HepG2 (cell line): ENCODE results near the gene PRDX3. TPM values are rescaled to one million over a fixed set of nuclear protein-coding genes. Genes with fewer than 3 reads are reported as not detected.
"Not testable (repeated sequence)": the region's sequence is repeated elsewhere in the genome, so short reads cannot be mapped to it uniquely, and the experiment has no call there.

Experiments used
- ATAC-seq: fragments of 200-7000 bp; cut with Tn5 transposase; 3 replicates; pipeline ENCODE4 v1.9.1; 2020; ENCODE audit warnings: mild to moderate bottlenecking, moderate library complexity
- BruUV-seq: library from RNA; stranded (reverse); fragments of 400-500 nt; replicated peaks from 2 replicates; lab custom pipeline; 2021; lab: Mats Ljungman, UMichigan
- CTCF ChIA-PET: fragments of 300-600 bp; formaldehyde crosslinking; extraction: SDS; loops from one replicate; lab custom pipeline; 2021; ENCODE audit warnings: low total read pairs, inconsistent platforms, low intra/inter-chr PET ratio; lab: Yijun Ruan, JAX
- POLR2A ChIA-PET: fragments of 350-600 bp; sonication (Branson Sonifier 250); formaldehyde crosslinking; loops from one replicate; lab custom pipeline; 2020; ENCODE audit warnings: antibody characterized with exemption, inconsistent platforms; lab: Yijun Ruan, JAX
- DNase-seq: peaks from one replicate; pipeline ENCODE4 v3.0.0-alpha.2; 2015; ENCODE audit warnings: low spot score
- FAIRE-seq: peaks from 3 replicates; lab custom pipeline; 2011; peaks lifted over from hg19 to GRCh38; lab: Jason Lieb, UNC
- H2AFZ ChIP-seq: one replicate; pipeline ENCODE4 v1.6.1; 2011; ENCODE audit warnings: low read length, inconsistent platforms
- H3K27ac ChIP-seq: fragments of 300-600 bp; 3 replicates; pipeline ENCODE4 v1.8.0; 2011; ENCODE audit warnings: mixed run types, mild to moderate bottlenecking, mixed read lengths, low read length, inconsistent platforms; ENCODE audit not compliant: insufficient read depth; ENCODE audit errors: extremely low read length
- H3K27me3 ChIP-seq, 2 experiments: fragments of 200-600 bp in 1 of 2; 2 replicates in 1 of 2; 3 replicates in 1 of 2; pipeline versions ENCODE4 v1.6.0 to v1.8.0; 2011; ENCODE audit warnings: low read length in 2 of 2, mild to moderate bottlenecking in 2 of 2, moderate library complexity in 2 of 2, inconsistent platforms in 1 of 2; ENCODE audit not compliant: insufficient read depth in 2 of 2, control insufficient read depth in 1 of 2
- H3K36me3 ChIP-seq, 2 experiments: fragments of 200-600 bp in 1 of 2; replicated peaks in 1 of 2; 2 replicates in 1 of 2; 3 replicates in 1 of 2; pipeline versions ENCODE4 v1.5.1 to v1.8.0; 2011; ENCODE audit warnings: low read length in 2 of 2, inconsistent platforms in 1 of 2; ENCODE audit not compliant: insufficient read depth in 2 of 2, control insufficient read depth in 1 of 2
- H3K4me1 ChIP-seq: 2 replicates; pipeline ENCODE4 v1.5.1; 2012; ENCODE audit warnings: low read length, inconsistent platforms; ENCODE audit not compliant: insufficient read depth
- H3K4me2 ChIP-seq: 2 replicates; pipeline ENCODE4 v1.6.0; 2011; ENCODE audit warnings: low read depth, low read length, inconsistent platforms
- H3K4me3 ChIP-seq, 3 experiments: fragments of 200-600 bp in 1 of 3; sonication (generic), shearing (Covaris generic) in 1 of 3; replicated peaks in 1 of 3; 2 replicates each; pipeline ENCODE4 v1.5.1; 2011 to 2016; ENCODE audit warnings: low read length in 3 of 3, inconsistent platforms in 2 of 3, low read depth in 2 of 3, mild to moderate bottlenecking in 2 of 3, control low read depth in 1 of 3, mixed read lengths in 1 of 3; ENCODE audit not compliant: insufficient read depth in 1 of 3
- H3K79me2 ChIP-seq: one replicate; pipeline ENCODE4 v1.6.1; 2011; ENCODE audit warnings: low read length, inconsistent platforms; ENCODE audit not compliant: insufficient read depth
- H3K9ac ChIP-seq: 2 replicates; pipeline ENCODE4 v1.6.0; 2011; ENCODE audit warnings: mild to moderate bottlenecking, low read depth, low read length, inconsistent platforms; ENCODE audit not compliant: insufficient read depth
- H3K9me3 ChIP-seq: 2 replicates; pipeline ENCODE4 v1.5.1; 2012; ENCODE audit warnings: mild to moderate bottlenecking, low read length
- H4K20me1 ChIP-seq: 2 replicates; pipeline ENCODE4 v1.6.0; 2011; ENCODE audit warnings: inconsistent platforms, mild to moderate bottlenecking, low read length, moderate library complexity; ENCODE audit not compliant: insufficient read depth
- KDM5A ChIP-seq: fragments of 200-600 bp; sonication (generic); IDR thresholded peaks from 2 replicates; pipeline ENCODE4 v1.7.0; 2018; ENCODE audit warnings: antibody characterized with exemption, mild to moderate bottlenecking, low read length, borderline replicate concordance
- MATR3 ChIP-seq: sonication (generic); formaldehyde crosslinking; IDR thresholded peaks from 2 replicates; pipeline ENCODE4 v1.4.0; 2020; ENCODE audit warnings: missing genetic modification reagents
- MED13 ChIP-seq: sonication (generic); formaldehyde crosslinking; IDR thresholded peaks from 2 replicates; pipeline ENCODE4 v1.5.0; 2020; ENCODE audit warnings: missing genetic modification reagents
- TRIM24 ChIP-seq: sonication (generic); formaldehyde crosslinking; IDR thresholded peaks from 2 replicates; pipeline ENCODE4 v1.8.0; 2022; ENCODE audit warnings: mild to moderate bottlenecking, missing genetic modification reagents
- ZKSCAN8 ChIP-seq: IDR thresholded peaks from 2 replicates; pipeline ENCODE4 v1.6.1; 2016; ENCODE audit warnings: borderline replicate concordance, missing genetic modification reagents, missing compliant biosample characterization
- ZNF136 ChIP-seq: sonication (generic); formaldehyde crosslinking; IDR thresholded peaks from 2 replicates; pipeline ENCODE4 v1.8.1; 2022; ENCODE audit warnings: low read depth, mild to moderate bottlenecking, moderate library complexity, missing genetic modification reagents
- ZNF225 ChIP-seq: sonication (generic); formaldehyde crosslinking; IDR thresholded peaks from 2 replicates; pipeline ENCODE4 v1.4.0; 2020; ENCODE audit warnings: mild to moderate bottlenecking, missing genetic modification reagents
- ZNF30 ChIP-seq: sonication (generic); formaldehyde crosslinking; IDR thresholded peaks from 2 replicates; pipeline ENCODE4 v1.5.0; 2020; ENCODE audit warnings: mild to moderate bottlenecking, missing genetic modification reagents
- WGBS: methylation state at CpG from one replicate; pipeline ENCODE4 v1.1.6; 2017; ENCODE audit warnings: low lambda C conversion rate; 5-methylcytosine and 5-hydroxymethylcytosine counted together
- in situ Hi-C: cut with HindIII; loops from 2 replicates; pipeline ENCODE4 v1.10.0; 2017; ENCODE audit warnings: low pct_unique_long_range_greater_than_20kb; ENCODE audit not compliant: extremely low pct_ligation_motif_present
- intact Hi-C: fragments of 100-400 bp; cut with micrococcal nuclease; formaldehyde crosslinking; loops from one replicate; pipeline ENCODE4 v1.10.0; 2022; ENCODE audit not compliant: unreplicated experiment
- polyA plus RNA-seq, 8 experiments: library from polyadenylated mRNA; depleted of rRNA in 3 of 8; stranded (reverse) in 7 of 8; unstranded in 1 of 8; fragments of >200 nt; fragmentation: Illumina TruSeq in 4 of 8; extraction: Trizol in 4 of 8; gene quantifications; 2 replicates each; pipeline versions ENCODE4 v1.2.1 to v1.2.3, GENCODE V29; 2011 to 2016; ENCODE audit warnings: low read depth in 4 of 8, missing spikeins in 1 of 8, mixed read lengths in 1 of 8; ENCODE audit not compliant: insufficient read depth in 1 of 8
- total RNA-seq, 5 experiments: library from RNA; depleted of rRNA; stranded (reverse); fragments of >200 nt; fragmentation: Illumina TruSeq; extraction: Trizol; gene quantifications; 2 replicates each; pipeline ENCODE4 v1.2.3, GENCODE V29; 2016; ENCODE audit warnings: low read depth in 1 of 5

The PRDX3 gene
- total and polyA plus RNA-seq, 2 of the 13 experiments (the other 11 are each of a cell fraction or from before 2014, with no cell fraction given) = 407 to 565 TPM

GRCh38 chr10:119153041-119153440 lies 25.6 kb downstream of the PRDX3 start:
- Histone ChIP-seq H3K9ac (no peak overlapping the region), H3K4me2 (no peak overlapping the region), H3K9me3 (no peaks in the 10 kb centered on the region), H3K4me3 (no peak overlapping the region), H2AFZ (no peak overlapping the region), H3K36me3 (peaks cover 20 to 55% of the 10 kb centered on the region in 2 experiments), H3K79me2 (no peaks in the 10 kb centered on the region), H3K27me3 (no peaks in the 10 kb centered on the region; a peak in 1 of 5 replicates), H4K20me1 (no peaks in the 10 kb centered on the region), H3K4me1 (no peaks in the 10 kb centered on the region), H3K27ac (no peak overlapping the region)
- 93% methylated on average over 5 of the region's 5 CpGs for WGBS
- in situ Hi-C loops (no loop called here), intact Hi-C loops (no loop called here)
- ChIA-PET POLR2A (interaction anchor here (1.3 kb wide), 1 partner anchor 33 kb away, joined by 3 read pairs; no protein-coding TSS in a partner anchor), CTCF (no interaction called here)
- TF ChIP-seq ZKSCAN8 = no peak
- TF ChIP-seq MATR3 (CRISPR knock-in tag) = no peak
- no peak for TF ChIP-seq ZNF225 (CRISPR knock-in tag)
- no peak for TF ChIP-seq MED13 (CRISPR knock-in tag)
- TF ChIP-seq TRIM24 (CRISPR knock-in tag) = no peak
- no peak for TF ChIP-seq ZNF136 (CRISPR knock-in tag)
- no peak for TF ChIP-seq KDM5A
- no peak for TF ChIP-seq ZNF30 (CRISPR knock-in tag)
- no peak for ATAC-seq
- DNase-seq = no peak
- no peak for FAIRE-seq
- no TSS peak for BruUV-seq

GRCh38 chr10:119151601-119152000 lies 27.0 kb downstream of the PRDX3 start:
- H3K27ac ChIP-seq, H3K9me3 ChIP-seq, intact Hi-C loops, H4K20me1 ChIP-seq, ATAC-seq, H3K79me2 ChIP-seq, CTCF ChIA-PET, H3K27me3 ChIP-seq, H3K4me3 ChIP-seq, H3K4me1 ChIP-seq, BruUV-seq, H3K9ac ChIP-seq, H3K4me2 ChIP-seq, H2AFZ ChIP-seq, FAIRE-seq, in situ Hi-C loops, DNase-seq: not testable (repeated sequence)
- peaks cover 20 to 61% of the 10 kb centered on the region in 2 experiments for H3K36me3 ChIP-seq
- POLR2A ChIA-PET = interaction anchor here (1.3 kb wide), 1 partner anchor 31 kb away, joined by 3 read pairs; no protein-coding TSS in a partner anchor
- 94% methylated on average over 6 of the region's 6 CpGs for WGBS
